GM12878 (cell line): Measurements from ENCODE around the gene LYRM4. TPM values are rescaled to one million over a fixed set of nuclear protein-coding genes. Genes with fewer than 3 reads are reported as not detected.

Experiments
- ATAC-seq: fragments of 200-7000 bp; cut with Tn5 transposase; 3 replicates; pipeline ENCODE4 v1.9.1; 2020; ENCODE audit warnings: mild to moderate bottlenecking, moderate library complexity
- BruUV-seq: library from RNA; stranded (reverse); fragments of 400-500 nt; replicated peaks from 2 replicates; lab custom pipeline; 2021; lab: Mats Ljungman, UMichigan
- CTCF ChIA-PET: fragments of 300-600 bp; sonication (Branson Sonifier 250); formaldehyde crosslinking; extraction: SDS; loops from one replicate; lab custom pipeline; 2021; ENCODE audit warnings: inconsistent platforms; lab: Yijun Ruan, JAX
- POLR2A ChIA-PET: fragments of 350-600 bp; formaldehyde crosslinking; extraction: SDS; loops from one replicate; lab custom pipeline; 2021; ENCODE audit warnings: inconsistent platforms; lab: Charles Lee
- RAD21 ChIA-PET: fragments of 300-600 bp; sonication (Branson Sonifier 250); formaldehyde crosslinking; loops from one replicate; lab custom pipeline; 2023; ENCODE audit warnings: antibody characterized with exemption; ENCODE audit not compliant: unreplicated experiment; lab: Charles Lee
- SMC1A ChIA-PET: fragments of 300-600 bp; sonication (Branson Sonifier 250); formaldehyde crosslinking; loops from one replicate; lab custom pipeline; 2023; ENCODE audit not compliant: unreplicated experiment, uncharacterized antibody; lab: Charles Lee
- DNase-seq: peaks from one replicate; pipeline ENCODE4 v3.0.0-alpha.2; 2011; ENCODE audit warnings: low read depth, low spot score
- FAIRE-seq: peaks from 3 replicates; lab custom pipeline; 2011; peaks lifted over from hg19 to GRCh38; lab: Jason Lieb, UNC
- H2AFZ ChIP-seq: 2 replicates; pipeline ENCODE4 v1.6.0; 2011; ENCODE audit warnings: low read depth, low read length, control low read depth; ENCODE audit not compliant: control insufficient read depth
- H3K27ac ChIP-seq: 2 replicates; pipeline ENCODE4 v1.5.1; 2011; ENCODE audit warnings: control low read depth; ENCODE audit not compliant: control insufficient read depth, insufficient read depth
- H3K27me3 ChIP-seq, 2 experiments: replicated peaks in 1 of 2; 2 replicates each; pipeline versions ENCODE4 v1.6.0 to v1.6.1; 2011; ENCODE audit warnings: low read length in 1 of 2; ENCODE audit not compliant: control insufficient read depth in 2 of 2, insufficient read depth in 2 of 2
- H3K36me3 ChIP-seq, 2 experiments: 2 replicates each; pipeline ENCODE4 v1.5.1; 2011; ENCODE audit warnings: low read length in 1 of 2; ENCODE audit not compliant: control insufficient read depth in 2 of 2, insufficient read depth in 2 of 2
- H3K4me1 ChIP-seq: 2 replicates; pipeline ENCODE4 v1.6.1; 2011; ENCODE audit warnings: mild to moderate bottlenecking, low read length, moderate library complexity, mixed read lengths; ENCODE audit not compliant: control insufficient read depth, insufficient read depth
- H3K4me2 ChIP-seq: 2 replicates; pipeline ENCODE4 v1.6.0; 2011; ENCODE audit warnings: control low read depth; ENCODE audit not compliant: control insufficient read depth, insufficient read depth
- H3K4me3 ChIP-seq: fragments of 200-600 bp; sonication (generic); 2 replicates; pipeline ENCODE4 v1.5.1; 2016
- H3K79me2 ChIP-seq: 2 replicates; pipeline ENCODE4 v1.6.0; 2011; ENCODE audit warnings: low read length; ENCODE audit not compliant: control insufficient read depth, insufficient read depth
- H3K9ac ChIP-seq: 2 replicates; pipeline ENCODE4 v1.8.0; 2011; ENCODE audit warnings: low read length, control low read depth, mixed read lengths; ENCODE audit not compliant: control insufficient read depth, insufficient read depth
- H3K9me3 ChIP-seq: replicated peaks from 3 replicates; pipeline ENCODE4 v1.5.1; 2011; ENCODE audit warnings: mild to moderate bottlenecking, low read length; ENCODE audit not compliant: control insufficient read depth, insufficient read depth
- H4K20me1 ChIP-seq: 2 replicates; pipeline ENCODE4 v1.6.0; 2011; ENCODE audit not compliant: control insufficient read depth, insufficient read depth
- ASH2L ChIP-seq: fragments of 300-600, 200-600 bp; sonication (generic); IDR thresholded peaks from 2 replicates; pipeline ENCODE4 v1.6.1; 2017; ENCODE audit warnings: low read depth, mild to moderate bottlenecking, borderline replicate concordance
- BHLHE40 ChIP-seq, 2 experiments: fragments of 450-650 bp in 1 of 2; IDR thresholded peaks; 2 replicates each; pipeline ENCODE4 v1.6.1; 2011 to 2017; ENCODE audit warnings: low read depth in 2 of 2, borderline replicate concordance in 1 of 2, improper control_type of control experiment in 1 of 2, low read length in 1 of 2, mild to moderate bottlenecking in 1 of 2
- CBFB ChIP-seq: IDR thresholded peaks from 2 replicates; pipeline ENCODE4 v1.6.1; 2016; ENCODE audit warnings: antibody characterized with exemption, low read depth
- EP300 ChIP-seq, 2 experiments: fragments of 150-350 bp in 1 of 2; IDR thresholded peaks; 2 replicates each; pipeline ENCODE4 v1.6.1; 2011 to 2012; ENCODE audit warnings: low read depth in 2 of 2, low read length in 2 of 2, borderline replicate concordance in 1 of 2, improper control_type of control experiment in 1 of 2, inconsistent platforms in 1 of 2; ENCODE audit not compliant: control insufficient read depth in 1 of 2
- FOS ChIP-seq: IDR thresholded peaks from 3 replicates; pipeline ENCODE4 v1.6.1; 2011; ENCODE audit warnings: borderline replicate concordance; ENCODE audit not compliant: insufficient read length; ENCODE audit errors: extremely low read depth
- MXI1 ChIP-seq: fragments of 150-350 bp; IDR thresholded peaks from 2 replicates; pipeline ENCODE4 v1.6.1; 2011; ENCODE audit warnings: low read depth, mild to moderate bottlenecking, inconsistent platforms, low read length, improper control_type of control experiment
- NFYB ChIP-seq: IDR thresholded peaks from 2 replicates; pipeline ENCODE4 v1.6.1; 2011; ENCODE audit warnings: low read depth, mild to moderate bottlenecking, low read length, improper control_type of control experiment, moderate library complexity; ENCODE audit not compliant: insufficient read depth
- NR2F1 ChIP-seq: fragments of 450-650 bp; conservative IDR thresholded peaks from 2 replicates; pipeline ENCODE4 v1.6.1; 2017; ENCODE audit warnings: mild to moderate bottlenecking
- RCOR1 ChIP-seq: conservative IDR thresholded peaks from 2 replicates; pipeline ENCODE4 v1.6.1; 2012; ENCODE audit warnings: low read depth, low read length, improper control_type of control experiment
- RUNX3 ChIP-seq: IDR thresholded peaks from 2 replicates; pipeline ENCODE4 v1.6.1; 2012; ENCODE audit warnings: low read length, inconsistent platforms
- USF2 ChIP-seq: IDR thresholded peaks from 2 replicates; pipeline ENCODE4 v1.6.1; 2011; ENCODE audit warnings: low read depth, low read length, improper control_type of control experiment, borderline replicate concordance
- WRNIP1 ChIP-seq: IDR thresholded peaks from 2 replicates; pipeline ENCODE4 v1.6.1; 2011; ENCODE audit warnings: low read depth, low read length, improper control_type of control experiment, borderline replicate concordance
- ZBTB4 ChIP-seq: fragments of 450-650 bp; formaldehyde crosslinking; IDR thresholded peaks from 2 replicates; pipeline ENCODE4 v1.4.0; 2022; ENCODE audit warnings: mild to moderate bottlenecking, moderate library complexity
- ZZZ3 ChIP-seq: IDR thresholded peaks from 2 replicates; pipeline ENCODE4 v1.6.1; 2011; ENCODE audit warnings: low read depth; ENCODE audit not compliant: control insufficient read depth, insufficient read length
- WGBS: methylation state at CpG from one replicate; pipeline ENCODE4 v1.1.6; 2016; ENCODE audit warnings: low lambda C conversion rate; ENCODE audit not compliant: insufficient replicate concordance, insufficient coverage; ENCODE audit errors: missing lambda C conversion rate; 5-methylcytosine and 5-hydroxymethylcytosine counted together
- in situ Hi-C: fragments of 300-500 bp; cut with MboI; formaldehyde crosslinking; loops from 9 replicates; pipeline ENCODE4 v1.14.3; 2018; ENCODE audit warnings: mixed read lengths
- intact Hi-C: fragments of 100-400 bp; cut with micrococcal nuclease; formaldehyde crosslinking; loops from one replicate; pipeline ENCODE4 v1.14.2; 2022; ENCODE audit not compliant: unreplicated experiment
- polyA plus RNA-seq, 11 experiments: library from polyadenylated mRNA; depleted of rRNA in 4 of 11; unstranded in 6 of 11; stranded (reverse) in 5 of 11; fragments of >200 nt; fragmentation: Nextera tagmentation in 4 of 11; fragmentation: Illumina TruSeq in 1 of 11; extraction: Ambion mirVana in 4 of 11; extraction: Trizol in 1 of 11; gene quantifications; 1 replicate in 1 of 11; 2 replicates in 10 of 11; pipeline versions ENCODE4 v1.2.1 to v1.2.3, GENCODE V29; 2011 to 2016; ENCODE audit warnings: inconsistent platforms in 2 of 11, missing spikeins in 2 of 11, low read depth in 1 of 11
- total RNA-seq, 4 experiments: library from RNA; depleted of rRNA in 3 of 4; stranded (reverse); fragments of >200 nt in 3 of 4; fragmentation: Illumina TruSeq in 1 of 4; extraction: Trizol in 1 of 4; gene quantifications; 2 replicates each; pipeline versions ENCODE4 v1.2.1 to v1.2.3, GENCODE V29; 2013 to 2021
- TF ChIP-seq, protein P1 (sequence below): fragments of 450-650 bp; IDR thresholded peaks from 2 replicates; pipeline ENCODE4 v1.6.1; 2014; ENCODE audit warnings: mild to moderate bottlenecking
- TF ChIP-seq, protein P2 (sequence below): fragments of 450-650 bp; IDR thresholded peaks from 2 replicates; pipeline ENCODE4 v1.6.1; 2018; ENCODE audit warnings: mild to moderate bottlenecking, low read depth, moderate library complexity; ENCODE audit not compliant: partially characterized antibody

Gene LYRM4
- total and polyA plus RNA-seq, 10 of the 15 experiments (the other 5 are each of a cell fraction or from before 2014, with no cell fraction given), result 32.7 to 66.8 (median 44.0) TPM

DNA sequence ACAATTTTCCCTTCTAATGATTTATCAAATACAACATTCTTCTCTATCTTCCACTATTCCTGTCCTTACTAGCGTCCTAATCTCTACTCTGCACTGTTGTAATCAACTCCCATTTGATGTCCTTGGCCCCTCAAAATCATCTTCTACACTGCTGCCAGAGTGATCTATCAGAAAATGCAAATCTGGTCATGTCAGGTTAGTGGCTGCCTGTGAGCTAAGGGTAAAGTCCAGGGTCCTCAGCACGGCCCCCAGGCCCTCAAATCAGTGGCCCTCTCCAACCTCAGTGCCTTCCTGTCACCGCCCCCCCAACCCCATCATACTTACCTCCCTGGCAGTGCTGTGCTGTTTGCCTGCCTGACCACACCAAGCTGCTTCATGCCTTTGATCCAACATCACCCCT, 3.8 kb downstream of the LYRM4 start:
- FAIRE-seq, result no peak
- ChIA-PET CTCF (interaction anchor here (0.8 to 1.1 kb wide), 4 partner anchors 9 to 113 kb away, joined by 3 to 6 read pairs (median 3); no protein-coding TSS in a partner anchor), POLR2A (no interaction called here), SMC1A (interaction anchor here (0.9 to 1.8 kb wide), 3 partner anchors 9 to 111 kb away, joined by 3 to 5 read pairs (median 4); no protein-coding TSS in a partner anchor), RAD21 (interaction anchor here (0.9 kb wide), 1 partner anchor 46 kb away, joined by 3 read pairs; no protein-coding TSS in a partner anchor)
- Histone ChIP-seq H3K36me3 (no peaks in the 10 kb centered on the region; a peak in 1 of 4 replicates), H4K20me1 (no peaks in the 10 kb centered on the region), H3K79me2 (peaks cover 17% of the 10 kb centered on the region), H3K4me2 (no peak overlapping the region), H3K9me3 (no peaks in the 10 kb centered on the region; the same call in 2 of the 3 replicates), H3K27ac (no peak overlapping the region), H3K9ac (no peak overlapping the region), H3K4me3 (no peak overlapping the region), H2AFZ (no peak overlapping the region), H3K27me3 (no peaks in the 10 kb centered on the region), H3K4me1 (peaks cover 8% of the 10 kb centered on the region; the same call in 1 of the 2 replicates)
- intact Hi-C loops, result no loop called here
- ATAC-seq, result no peak
- 76% methylated on average over 3 of the region's 3 CpGs for WGBS
- in situ Hi-C loops, result no loop called here
- BruUV-seq, result no TSS peak
- no peak for DNase-seq
- TF ChIP-seq RUNX3 (no peak), USF2 (no peak), FOS (no peak), RCOR1 (no peak), BHLHE40 (IDR thresholded peaks at IDR 0.05; ENCODE audit: borderline replicate concordance in 1 of 2, low read depth in 2 of 2, low read length in 1 of 2) (no peak), ZZZ3 (no peak), WRNIP1 (no peak), ZBTB4 (no peak), NFYB (no peak), EP300 (IDR thresholded peaks at IDR 0.05; ENCODE audit: borderline replicate concordance in 1 of 2, control insufficient read depth in 1 of 2, low read depth in 2 of 2, low read length in 2 of 2) (no peak), ASH2L (no peak), CBFB (no peak), NR2F1 (no peak), MXI1 (no peak)
- TF ChIP-seq, protein P1, sequence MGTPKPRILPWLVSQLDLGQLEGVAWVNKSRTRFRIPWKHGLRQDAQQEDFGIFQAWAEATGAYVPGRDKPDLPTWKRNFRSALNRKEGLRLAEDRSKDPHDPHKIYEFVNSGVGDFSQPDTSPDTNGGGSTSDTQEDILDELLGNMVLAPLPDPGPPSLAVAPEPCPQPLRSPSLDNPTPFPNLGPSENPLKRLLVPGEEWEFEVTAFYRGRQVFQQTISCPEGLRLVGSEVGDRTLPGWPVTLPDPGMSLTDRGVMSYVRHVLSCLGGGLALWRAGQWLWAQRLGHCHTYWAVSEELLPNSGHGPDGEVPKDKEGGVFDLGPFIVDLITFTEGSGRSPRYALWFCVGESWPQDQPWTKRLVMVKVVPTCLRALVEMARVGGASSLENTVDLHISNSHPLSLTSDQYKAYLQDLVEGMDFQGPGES, result no peak
- TF ChIP-seq, protein P2, sequence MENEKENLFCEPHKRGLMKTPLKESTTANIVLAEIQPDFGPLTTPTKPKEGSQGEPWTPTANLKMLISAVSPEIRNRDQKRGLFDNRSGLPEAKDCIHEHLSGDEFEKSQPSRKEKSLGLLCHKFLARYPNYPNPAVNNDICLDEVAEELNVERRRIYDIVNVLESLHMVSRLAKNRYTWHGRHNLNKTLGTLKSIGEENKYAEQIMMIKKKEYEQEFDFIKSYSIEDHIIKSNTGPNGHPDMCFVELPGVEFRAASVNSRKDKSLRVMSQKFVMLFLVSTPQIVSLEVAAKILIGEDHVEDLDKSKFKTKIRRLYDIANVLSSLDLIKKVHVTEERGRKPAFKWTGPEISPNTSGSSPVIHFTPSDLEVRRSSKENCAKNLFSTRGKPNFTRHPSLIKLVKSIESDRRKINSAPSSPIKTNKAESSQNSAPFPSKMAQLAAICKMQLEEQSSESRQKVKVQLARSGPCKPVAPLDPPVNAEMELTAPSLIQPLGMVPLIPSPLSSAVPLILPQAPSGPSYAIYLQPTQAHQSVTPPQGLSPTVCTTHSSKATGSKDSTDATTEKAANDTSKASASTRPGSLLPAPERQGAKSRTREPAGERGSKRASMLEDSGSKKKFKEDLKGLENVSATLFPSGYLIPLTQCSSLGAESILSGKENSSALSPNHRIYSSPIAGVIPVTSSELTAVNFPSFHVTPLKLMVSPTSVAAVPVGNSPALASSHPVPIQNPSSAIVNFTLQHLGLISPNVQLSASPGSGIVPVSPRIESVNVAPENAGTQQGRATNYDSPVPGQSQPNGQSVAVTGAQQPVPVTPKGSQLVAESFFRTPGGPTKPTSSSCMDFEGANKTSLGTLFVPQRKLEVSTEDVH, result no peak
